Endothelial cell of umbilical vein (primary cell): ENCODE data around the gene PLA2G4F. TPM values are rescaled to one million over a fixed set of nuclear protein-coding genes. Genes with fewer than 3 reads are reported as not detected.

Experiments used
- BruUV-seq: library from RNA; stranded (reverse); fragments of 400-500 nt; replicated peaks from 2 replicates; lab custom pipeline; 2021; lab: Mats Ljungman, UMichigan
- CTCF ChIA-PET: fragments of 300-600, 350-600 bp; sonication (Branson Sonifier 250); formaldehyde crosslinking; loops from one replicate; lab custom pipeline; 2021; ENCODE audit warnings: antibody characterized with exemption, inconsistent platforms; lab: Charles Lee
- POLR2A ChIA-PET: fragments of 300-600, 350-600 bp; sonication (Branson Sonifier 250); formaldehyde crosslinking; loops from one replicate; lab custom pipeline; 2021; ENCODE audit warnings: antibody characterized with exemption, inconsistent platforms; lab: Charles Lee
- DNase-seq: peaks from one replicate; pipeline ENCODE4 v3.0.0-alpha.2; 2011; ENCODE audit warnings: low read depth, low spot score
- FAIRE-seq: peaks from 2 replicates; lab custom pipeline; 2011; peaks lifted over from hg19 to GRCh38; lab: Jason Lieb, UNC
- H2AFZ ChIP-seq: 2 replicates; pipeline ENCODE4 v1.6.0; 2012; ENCODE audit warnings: low read depth, low read length, control low read depth, inconsistent platforms
- H3K27ac ChIP-seq: 2 replicates; pipeline ENCODE4 v1.5.1; 2011; ENCODE audit warnings: low read depth, mild to moderate bottlenecking, control low read depth, low read length, moderate library complexity; ENCODE audit not compliant: insufficient read depth
- H3K27me3 ChIP-seq, 2 experiments: 2 replicates each; pipeline versions ENCODE4 v1.6.0 to v1.6.1; 2011; ENCODE audit warnings: low read length in 2 of 2, mixed read lengths in 1 of 2; ENCODE audit not compliant: control insufficient read depth in 2 of 2, insufficient read depth in 2 of 2
- H3K36me3 ChIP-seq, 2 experiments: 2 replicates in 1 of 2; 3 replicates in 1 of 2; pipeline ENCODE4 v1.5.1; 2011; ENCODE audit warnings: low read length in 2 of 2, mild to moderate bottlenecking in 1 of 2, moderate library complexity in 1 of 2; ENCODE audit not compliant: control insufficient read depth in 2 of 2, insufficient read depth in 2 of 2; ENCODE audit errors: extremely low read depth in 1 of 2
- H3K4me1 ChIP-seq: 3 replicates; pipeline ENCODE4 v1.5.1; 2011; ENCODE audit warnings: mild to moderate bottlenecking, low read length; ENCODE audit not compliant: control insufficient read depth, insufficient read depth; ENCODE audit errors: extremely low read depth
- H3K4me2 ChIP-seq: 2 replicates; pipeline ENCODE4 v1.6.1; 2011; ENCODE audit warnings: low read length, control low read depth, mixed read lengths; ENCODE audit not compliant: insufficient read depth
- H3K4me3 ChIP-seq, 3 experiments: fragments of 200-600 bp in 1 of 3; sonication (generic), shearing (Covaris generic) in 1 of 3; replicated peaks in 1 of 3; 2 replicates each; pipeline ENCODE4 v1.5.1; 2011 to 2016; ENCODE audit warnings: control low read depth in 3 of 3, low read length in 3 of 3, mild to moderate bottlenecking in 2 of 3, inconsistent platforms in 1 of 3, low read depth in 1 of 3, moderate library complexity in 1 of 3; ENCODE audit not compliant: insufficient read depth in 1 of 3
- H3K79me2 ChIP-seq: 2 replicates; pipeline ENCODE4 v1.6.0; 2012; ENCODE audit warnings: low read length, inconsistent platforms; ENCODE audit not compliant: control insufficient read depth, insufficient read depth
- H3K9ac ChIP-seq: replicated peaks from 2 replicates; pipeline ENCODE3; 2011; ENCODE audit warnings: low read length, control low read depth; ENCODE audit not compliant: insufficient read depth; ENCODE audit errors: extremely low read depth
- H3K9me1 ChIP-seq: replicated peaks from 3 replicates; pipeline ENCODE4 v1.6.0; 2011; ENCODE audit warnings: mild to moderate bottlenecking, low read length; ENCODE audit not compliant: control insufficient read depth, insufficient read depth; ENCODE audit errors: extremely low read depth
- H3K9me3 ChIP-seq: replicated peaks from 2 replicates; pipeline ENCODE4 v1.5.1; 2012; ENCODE audit warnings: low read length, inconsistent platforms; ENCODE audit not compliant: control insufficient read depth, insufficient read depth
- H4K20me1 ChIP-seq: replicated peaks from 2 replicates; pipeline ENCODE3; 2011; ENCODE audit warnings: mild to moderate bottlenecking, low read length; ENCODE audit not compliant: control insufficient read depth, insufficient read depth; ENCODE audit errors: extremely low read depth
- CTCF ChIP-seq, 2 donors: IDR thresholded peaks; 1 replicate in 1 of 2; 2 replicates in 1 of 2; pipeline ENCODE4 v1.5.1; 2011; ENCODE audit warnings: low read length in 2 of 2, mild to moderate bottlenecking in 2 of 2, moderate library complexity in 2 of 2, control low read depth in 1 of 2, inconsistent platforms in 1 of 2, low read depth in 1 of 2; ENCODE audit not compliant: insufficient read depth in 1 of 2; ENCODE audit errors: extremely low read depth in 1 of 2
- FOS ChIP-seq: IDR thresholded peaks from 2 replicates; pipeline ENCODE4 v1.6.1; 2011; ENCODE audit warnings: mild to moderate bottlenecking, low read length, moderate library complexity, borderline replicate concordance; ENCODE audit not compliant: insufficient read depth
- GATA2 ChIP-seq: IDR thresholded peaks from 2 replicates; pipeline ENCODE4 v1.7.0; 2011; ENCODE audit warnings: low read depth, mild to moderate bottlenecking, moderate library complexity, mixed read lengths, low read length; ENCODE audit not compliant: insufficient read length, insufficient read depth
- JUN ChIP-seq: IDR thresholded peaks from 2 replicates; pipeline ENCODE4 v1.6.1; 2011; ENCODE audit warnings: borderline replicate concordance, low read depth; ENCODE audit not compliant: insufficient read length, insufficient read depth
- MAX ChIP-seq: IDR thresholded peaks from 2 replicates; pipeline ENCODE4 v1.6.1; 2011; ENCODE audit not compliant: insufficient read depth, insufficient read length
- MYC ChIP-seq: IDR thresholded peaks from one replicate; pipeline ENCODE4 v1.6.1; 2011; ENCODE audit warnings: mild to moderate bottlenecking, low read depth, low read length
- POLR2A ChIP-seq: IDR thresholded peaks from 2 replicates; pipeline ENCODE4 v1.6.1; 2012; ENCODE audit warnings: low read depth, mild to moderate bottlenecking, control low read depth, low read length
- POLR2AphosphoS5 ChIP-seq: IDR thresholded peaks from 2 replicates; pipeline ENCODE4 v1.6.1; 2012; ENCODE audit warnings: low read depth, mild to moderate bottlenecking, control low read depth, low read length, moderate library complexity; ENCODE audit not compliant: insufficient read depth
- dilution Hi-C: fragments of 300-500 bp; cut with MboI; formaldehyde crosslinking; loops from one replicate; pipeline ENCODE4 v1.15.0; 2019; ENCODE audit warnings: low sequenced_read_pairs; ENCODE audit not compliant: extremely low pct_ligation_motif_present
- intact Hi-C: fragments of 100-400 bp; cut with micrococcal nuclease; formaldehyde crosslinking; loops from one replicate; pipeline ENCODE4 v1.10.0; 2022
- polyA plus RNA-seq, 4 experiments: library from polyadenylated mRNA; depleted of rRNA in 3 of 4; stranded (reverse) in 3 of 4; unstranded in 1 of 4; fragments of >200 nt; gene quantifications; 2 replicates each; pipeline versions ENCODE4 v1.2.1 to v1.2.3, GENCODE V29; 2011 to 2012; ENCODE audit warnings: missing spikeins in 1 of 4
- total RNA-seq: library from RNA; stranded (reverse); gene quantifications from 2 replicates; pipeline ENCODE4 v1.2.3, GENCODE V29; 2021

Gene PLA2G4F
- total and polyA plus RNA-seq, 2 donors (not counting 3 experiments of a cell fraction or from before 2014, with no cell fraction given), result not detected

- no peaks in the 10 kb centered on the region for H3K27me3 ChIP-seq
- no peak overlapping the region for H3K4me3 ChIP-seq
- no peaks in the 10 kb centered on the region for H3K79me2 ChIP-seq
- intact Hi-C loops, result no loop called here
- no peak for DNase-seq
- POLR2A ChIA-PET, result no interaction called here
- H4K20me1 ChIP-seq, result no peaks in the 10 kb centered on the region
- H2AFZ ChIP-seq, result no peak overlapping the region
- peaks cover 17 to 51% of the 10 kb centered on the region in 2 experiments for H3K36me3 ChIP-seq
- dilution Hi-C loops, result no loop called here
- no peaks in the 10 kb centered on the region for H3K9me1 ChIP-seq
- no peak for FAIRE-seq
- H3K9me3 ChIP-seq, result no peaks in the 10 kb centered on the region
- no peak for TF ChIP-seq POLR2AphosphoS5
- TF ChIP-seq JUN, result no peak
- no peak for TF ChIP-seq GATA2
- TF ChIP-seq MAX, result no peak
- TF ChIP-seq MYC, result no peak
- no peak for TF ChIP-seq POLR2A
- TF ChIP-seq FOS, result no peak
- TF ChIP-seq CTCF (IDR thresholded peaks at IDR 0.05; ENCODE audit: extremely low read depth in 1 of 2, insufficient read depth in 1 of 2, low read depth in 1 of 2, low read length in 2 of 2), result no peak
- no peak overlapping the region for H3K9ac ChIP-seq
- H3K4me1 ChIP-seq, result no peaks in the 10 kb centered on the region
- CTCF ChIA-PET, result interaction anchor here (0.9 kb wide), 1 partner anchor 226 kb away, joined by 3 read pairs; no protein-coding TSS in a partner anchor
- H3K4me2 ChIP-seq, result no peak overlapping the region
- BruUV-seq, result no TSS peak
- no peak overlapping the region for H3K27ac ChIP-seq
These were observed 3.1 kb upstream of the PLA2G4F start for GRCh38 chr15:42159381-42160015.
